ENCODE results near the gene UBE2U. TPM values are rescaled to one million over a fixed set of nuclear protein-coding genes. Genes with fewer than 3 reads are reported as not detected.

Gene UBE2U
- total RNA-seq, 6 experiments from 2014 or later, result not detected

DNA sequence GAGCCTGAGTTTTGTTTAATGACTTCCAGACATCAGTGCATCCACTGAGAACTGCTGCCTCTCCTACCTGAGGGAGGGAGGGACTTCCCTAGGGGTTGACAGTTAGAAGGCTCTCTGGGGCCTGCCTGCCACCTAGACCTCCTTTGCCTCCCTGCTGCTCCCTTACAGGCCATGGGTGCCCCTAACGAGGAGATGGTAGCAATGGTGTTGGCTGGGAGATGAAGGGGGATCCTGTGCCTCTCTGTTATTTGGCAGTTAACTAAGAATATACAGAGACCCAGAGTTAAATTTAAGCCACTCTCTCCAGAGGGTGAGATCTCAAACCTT lies 66.1 kb downstream of the UBE2U start:
- no peak for TF ChIP-seq POLR2A (IDR thresholded peaks at IDR 0.05)
- TF ChIP-seq, protein P1, sequence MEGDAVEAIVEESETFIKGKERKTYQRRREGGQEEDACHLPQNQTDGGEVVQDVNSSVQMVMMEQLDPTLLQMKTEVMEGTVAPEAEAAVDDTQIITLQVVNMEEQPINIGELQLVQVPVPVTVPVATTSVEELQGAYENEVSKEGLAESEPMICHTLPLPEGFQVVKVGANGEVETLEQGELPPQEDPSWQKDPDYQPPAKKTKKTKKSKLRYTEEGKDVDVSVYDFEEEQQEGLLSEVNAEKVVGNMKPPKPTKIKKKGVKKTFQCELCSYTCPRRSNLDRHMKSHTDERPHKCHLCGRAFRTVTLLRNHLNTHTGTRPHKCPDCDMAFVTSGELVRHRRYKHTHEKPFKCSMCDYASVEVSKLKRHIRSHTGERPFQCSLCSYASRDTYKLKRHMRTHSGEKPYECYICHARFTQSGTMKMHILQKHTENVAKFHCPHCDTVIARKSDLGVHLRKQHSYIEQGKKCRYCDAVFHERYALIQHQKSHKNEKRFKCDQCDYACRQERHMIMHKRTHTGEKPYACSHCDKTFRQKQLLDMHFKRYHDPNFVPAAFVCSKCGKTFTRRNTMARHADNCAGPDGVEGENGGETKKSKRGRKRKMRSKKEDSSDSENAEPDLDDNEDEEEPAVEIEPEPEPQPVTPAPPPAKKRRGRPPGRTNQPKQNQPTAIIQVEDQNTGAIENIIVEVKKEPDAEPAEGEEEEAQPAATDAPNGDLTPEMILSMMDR (IDR thresholded peaks at IDR 0.05), result no peak
- Histone ChIP-seq H3K36me3 (no peaks in the 10 kb centered on the region), H3K27ac (no peak overlapping the region), H3K9me3 (no peaks in the 10 kb centered on the region), H3K4me3 (no peak overlapping the region), H3K4me1 (no peaks in the 10 kb centered on the region), H3K27me3 (no peaks in the 10 kb centered on the region)
- ATAC-seq, result no peak
- intact Hi-C loops (cut with DNase I), result no loop called here
- no CpG with 5 or more reads among the region's 1 CpG for WGBS (ENCODE audit: insufficient coverage, low coverage, low lambda C conversion rate, missing lambda C conversion rate)
- no peak for DNase-seq

DNA sequence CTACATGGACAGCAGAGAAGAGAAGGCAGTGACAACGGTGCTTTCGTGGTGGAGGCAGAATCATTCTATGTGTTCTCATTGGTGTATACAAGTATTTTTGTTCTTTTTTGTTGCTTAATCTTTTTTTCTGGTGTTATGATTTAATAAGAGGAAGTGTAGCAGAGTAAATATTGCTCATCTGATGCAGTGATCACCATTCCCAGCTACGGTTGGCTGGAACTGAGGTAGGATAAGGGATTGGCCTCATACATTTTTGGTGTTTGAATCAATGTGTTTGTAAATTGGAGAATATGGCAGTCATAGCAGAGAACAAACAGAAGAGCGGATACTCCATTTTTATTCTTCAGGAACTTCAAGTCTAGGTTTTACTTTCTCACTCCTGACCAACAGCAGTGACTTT lies 76.6 kb downstream of the UBE2U start:
- Histone ChIP-seq H3K27me3 (no peaks in the 10 kb centered on the region), H3K36me3 (no peaks in the 10 kb centered on the region), H3K9me3 (no peaks in the 10 kb centered on the region), H3K27ac (no peak overlapping the region), H3K4me1 (no peaks in the 10 kb centered on the region), H3K4me3 (no peak overlapping the region)
- no peak for DNase-seq
- WGBS (ENCODE audit: insufficient coverage, low coverage, low lambda C conversion rate, missing lambda C conversion rate), result 84% methylated on average over 4 of the region's 4 CpGs
- no peak for ATAC-seq
- TF ChIP-seq POLR2A (IDR thresholded peaks at IDR 0.05), result no peak
- TF ChIP-seq, protein P1 (IDR thresholded peaks at IDR 0.05), result no peak
- intact Hi-C loops (cut with DNase I), result no loop called here

DNA sequence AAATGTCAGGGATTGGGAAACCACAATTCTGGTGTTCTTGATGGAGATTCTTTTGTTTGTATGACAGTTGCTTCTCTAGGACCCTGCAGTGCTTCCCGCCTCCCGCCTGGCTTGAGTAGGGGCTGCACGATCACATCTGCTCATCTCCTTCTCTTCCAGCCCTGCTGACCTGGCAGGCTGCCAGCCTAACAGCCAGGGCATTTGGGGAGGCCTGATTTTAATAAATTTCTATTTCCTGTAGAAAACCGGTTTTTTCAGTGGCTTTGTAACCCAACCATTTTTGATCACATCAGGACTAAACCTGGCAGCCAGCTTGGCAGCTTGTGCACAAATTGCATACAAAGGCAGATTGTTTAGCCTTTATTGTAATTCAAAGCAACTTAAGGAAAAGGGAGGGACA lies 78.9 kb downstream of the UBE2U start:
- Histone ChIP-seq H3K27ac (no peak overlapping the region), H3K4me1 (no peaks in the 10 kb centered on the region), H3K36me3 (no peaks in the 10 kb centered on the region), H3K4me3 (no peak overlapping the region), H3K27me3 (no peaks in the 10 kb centered on the region), H3K9me3 (no peaks in the 10 kb centered on the region)
- intact Hi-C loops (cut with DNase I), result no loop called here
- TF ChIP-seq, protein P1 (IDR thresholded peaks at IDR 0.05), result no peak
- TF ChIP-seq POLR2A (IDR thresholded peaks at IDR 0.05), result no peak
- WGBS (ENCODE audit: insufficient coverage, low coverage, low lambda C conversion rate, missing lambda C conversion rate), result 50% methylated on average over 4 of the region's 4 CpGs
- ATAC-seq (no peak), DNase-seq (no peak)

DNA sequence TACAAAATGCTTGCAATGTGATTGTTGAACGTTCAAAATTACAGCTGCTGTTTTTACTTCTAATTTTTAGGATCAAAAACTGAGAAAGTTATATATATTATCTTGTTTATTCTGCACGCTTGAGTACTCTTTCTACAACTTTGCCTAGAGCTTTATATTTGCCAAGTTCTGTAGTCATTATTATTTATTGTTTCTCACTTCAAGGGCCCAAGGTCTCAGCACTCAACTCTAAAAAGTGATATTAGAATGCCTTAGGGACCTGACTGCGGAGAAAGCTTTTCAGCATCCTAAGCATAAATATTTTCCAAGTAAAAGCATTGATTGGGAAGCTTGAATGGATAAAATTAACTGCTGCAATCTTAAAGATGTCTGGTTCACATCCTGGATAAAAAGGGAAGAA lies 83.6 kb downstream of the UBE2U start:
- Histone ChIP-seq H3K27me3 (no peaks in the 10 kb centered on the region), H3K4me1 (no peaks in the 10 kb centered on the region), H3K27ac (no peak overlapping the region), H3K9me3 (no peaks in the 10 kb centered on the region), H3K4me3 (no peak overlapping the region), H3K36me3 (no peaks in the 10 kb centered on the region)
- WGBS (ENCODE audit: insufficient coverage, low coverage, low lambda C conversion rate, missing lambda C conversion rate), result 52% methylated on average over 3 of the region's 3 CpGs
- intact Hi-C loops (cut with DNase I), result no loop called here
- ATAC-seq, result no peak
- TF ChIP-seq, protein P1 (IDR thresholded peaks at IDR 0.05), result no peak
- TF ChIP-seq POLR2A (IDR thresholded peaks at IDR 0.05), result no peak
- no peak for DNase-seq

DNA sequence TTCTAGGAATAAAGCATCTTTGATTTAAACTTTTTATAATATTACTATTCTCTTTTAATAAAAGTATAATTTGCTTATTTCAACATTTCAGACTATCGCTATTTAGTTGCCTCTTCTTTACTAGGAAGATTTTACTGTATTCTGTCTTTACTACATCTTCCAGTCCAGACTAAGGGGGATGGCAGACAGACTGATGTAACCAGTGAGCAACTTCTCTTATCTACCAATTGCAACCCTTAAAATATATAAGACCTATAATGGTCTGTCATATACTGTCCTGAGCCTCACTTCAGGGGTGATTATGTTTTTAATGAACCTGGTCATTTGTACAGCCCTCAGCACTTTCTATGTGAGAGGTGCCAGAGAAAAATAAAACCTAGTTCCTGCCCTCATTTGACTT lies 87.0 kb downstream of the UBE2U start:
- WGBS (ENCODE audit: insufficient coverage, low coverage, low lambda C conversion rate, missing lambda C conversion rate), result 88% methylated on average over 1 of the region's 1 CpG
- Histone ChIP-seq H3K27ac (no peak overlapping the region), H3K27me3 (no peaks in the 10 kb centered on the region), H3K4me1 (no peaks in the 10 kb centered on the region), H3K4me3 (no peak overlapping the region), H3K9me3 (no peaks in the 10 kb centered on the region), H3K36me3 (no peaks in the 10 kb centered on the region)
- no peak for DNase-seq
- intact Hi-C loops (cut with DNase I), result no loop called here
- ATAC-seq, result no peak
- TF ChIP-seq, protein P1 (IDR thresholded peaks at IDR 0.05), result no peak
- no peak for TF ChIP-seq POLR2A (IDR thresholded peaks at IDR 0.05)

Data from right lobe of liver (tissue), 6 donors.